ENCODE results near the gene PIMREG. TPM values are rescaled to one million over a fixed set of nuclear protein-coding genes. Genes with fewer than 3 reads are reported as not detected.

Gene PIMREG
- total and polyA plus RNA-seq, 4 donors: 0.35 to 3.0 (median 0.71) TPM

GRCh38 chr17:6423931-6424330, 20.3 kb upstream of the PIMREG start:
- H3K27me3 ChIP-seq (ENCODE audit: control insufficient read depth in 3 of 3, insufficient read depth in 3 of 3, low read length in 2 of 3): peaks cover 0 to 3% (median 2%) of the 10 kb centered on the region in 3 donors
- H3K4me3 ChIP-seq: no peak overlapping the region
- no peak overlapping the region for H3K9ac ChIP-seq (ENCODE audit: insufficient read depth in 1 of 2, low read length in 2 of 2)
- no peaks in the 10 kb centered on the region for H3K9me3 ChIP-seq (ENCODE audit: control insufficient read depth in 4 of 4, insufficient read depth in 3 of 4, low read length in 3 of 4)
- H3K36me3 ChIP-seq (ENCODE audit: control insufficient read depth in 4 of 4, insufficient read depth in 4 of 4, low read length in 4 of 4): no peaks in the 10 kb centered on the region
- no peak overlapping the region for H3K27ac ChIP-seq (ENCODE audit: low read depth in 1 of 2, low read length in 1 of 2)
- no peak for TF ChIP-seq CTCF (IDR thresholded peaks at IDR 0.05; ENCODE audit: control extremely low read depth, extremely low read depth)
- H3K4me1 ChIP-seq (ENCODE audit: control insufficient read depth in 5 of 5, insufficient read depth in 5 of 5, low read length in 5 of 5): peaks cover 0 to 2% (median 0%) of the 10 kb centered on the region in 5 donors
- no peak for ATAC-seq (ENCODE audit: insufficient read depth, low FRiP score)
- WGBS, 2 donors: 77 to 87% methylated on average over 14 of the region's 14 CpGs
- DNase-seq: no peak

- H3K27me3 ChIP-seq (ENCODE audit: control insufficient read depth in 3 of 3, insufficient read depth in 3 of 3, low read length in 2 of 3): peaks cover 0 to 2% (median 0%) of the 10 kb centered on the region in 3 donors
- no peak overlapping the region for H3K27ac ChIP-seq (ENCODE audit: low read depth in 1 of 2, low read length in 1 of 2)
- DNase-seq (no peak), ATAC-seq (ENCODE audit: insufficient read depth, low FRiP score) (no peak)
- peaks cover 0 to 2% (median 0%) of the 10 kb centered on the region in 5 donors for H3K4me1 ChIP-seq (ENCODE audit: control insufficient read depth in 5 of 5, insufficient read depth in 5 of 5, low read length in 5 of 5)
- WGBS, 2 donors: 92 to 97% methylated on average over 17 to 18 of the region's 18 CpGs
- H3K9ac ChIP-seq (ENCODE audit: insufficient read depth in 1 of 2, low read length in 2 of 2): no peak overlapping the region
- no peak overlapping the region for H3K4me3 ChIP-seq
- no peaks in the 10 kb centered on the region for H3K36me3 ChIP-seq (ENCODE audit: control insufficient read depth in 4 of 4, insufficient read depth in 4 of 4, low read length in 4 of 4)
- no peaks in the 10 kb centered on the region for H3K9me3 ChIP-seq (ENCODE audit: control insufficient read depth in 4 of 4, insufficient read depth in 3 of 4, low read length in 3 of 4)
- TF ChIP-seq CTCF (IDR thresholded peaks at IDR 0.05; ENCODE audit: control extremely low read depth, extremely low read depth): no peak
Measured at GRCh38 chr17:6425407-6425806, 18.8 kb upstream of the PIMREG start.

- peaks cover 0 to 2% (median 0%) of the 10 kb centered on the region in 3 donors for H3K27me3 ChIP-seq (ENCODE audit: control insufficient read depth in 3 of 3, insufficient read depth in 3 of 3, low read length in 2 of 3)
- no peak for TF ChIP-seq CTCF (IDR thresholded peaks at IDR 0.05; ENCODE audit: control extremely low read depth, extremely low read depth)
- no peak overlapping the region for H3K27ac ChIP-seq (ENCODE audit: low read depth in 1 of 2, low read length in 1 of 2)
- peaks cover 0 to 2% (median 0%) of the 10 kb centered on the region in 5 donors for H3K4me1 ChIP-seq (ENCODE audit: control insufficient read depth in 5 of 5, insufficient read depth in 5 of 5, low read length in 5 of 5)
- ATAC-seq (ENCODE audit: insufficient read depth, low FRiP score) (no peak), DNase-seq (no peak)
- H3K9ac ChIP-seq (ENCODE audit: insufficient read depth in 1 of 2, low read length in 2 of 2): no peak overlapping the region
- no peaks in the 10 kb centered on the region for H3K9me3 ChIP-seq (ENCODE audit: control insufficient read depth in 4 of 4, insufficient read depth in 3 of 4, low read length in 3 of 4)
- 89 to 93% methylated on average over 25 of the region's 25 CpGs for WGBS, 2 donors
- H3K4me3 ChIP-seq: no peak overlapping the region
- H3K36me3 ChIP-seq (ENCODE audit: control insufficient read depth in 4 of 4, insufficient read depth in 4 of 4, low read length in 4 of 4): no peaks in the 10 kb centered on the region
Measured at GRCh38 chr17:6426356-6427101, 17.7 kb upstream of the PIMREG start.
